PC-3 (cell line): ENCODE data around the gene CYB5R4. TPM values are rescaled to one million over a fixed set of nuclear protein-coding genes. Genes with fewer than 3 reads are reported as not detected.
"Not testable (repeated sequence)": the region's sequence is repeated elsewhere in the genome, so short reads cannot be mapped to it uniquely, and the experiment has no call there.

Experiments
- ATAC-seq: fragments of 200-7000 bp; cut with Tn5 transposase; 2 replicates; pipeline ENCODE4 v1.9.1; 2020; ENCODE audit warnings: mild to moderate bottlenecking, moderate library complexity
- BruUV-seq: library from RNA; stranded (reverse); fragments of 400-500 nt; replicated peaks from 2 replicates; lab custom pipeline; 2021; lab: Mats Ljungman, UMichigan
- CTCF ChIA-PET: fragments of 300-600 bp; sonication (Branson Sonifier 250); formaldehyde crosslinking; loops from one replicate; lab custom pipeline; 2022; ENCODE audit warnings: antibody characterized with exemption; lab: Charles Lee
- POLR2A ChIA-PET: fragments of 300-600 bp; sonication (Branson Sonifier 250); formaldehyde crosslinking; loops from one replicate; lab custom pipeline; 2022; ENCODE audit warnings: antibody characterized with exemption; ENCODE audit not compliant: unreplicated experiment; lab: Charles Lee
- DNase-seq: peaks from one replicate; pipeline ENCODE4 v3.0.0-alpha.2; 2015
- H2AFZ ChIP-seq: fragments of 300-600 bp; sonication (generic); 2 replicates; pipeline ENCODE4 v1.6.0; 2016; ENCODE audit warnings: antibody characterized with exemption, low read length
- H3F3A ChIP-seq: fragments of 300-600 bp; sonication (generic); one replicate; pipeline ENCODE4 v1.6.0; 2017; ENCODE audit warnings: antibody characterized with exemption, low read length, control low read depth, mild to moderate bottlenecking; ENCODE audit not compliant: unreplicated experiment
- H3K27ac ChIP-seq: fragments of 300-600 bp; sonication (generic); 2 replicates; pipeline ENCODE4 v1.5.1; 2016; ENCODE audit warnings: mild to moderate bottlenecking, low read length
- H3K27me3 ChIP-seq: fragments of 300-600 bp; sonication (generic); 2 replicates; pipeline ENCODE4 v1.6.1; 2016; ENCODE audit warnings: low read length, mixed read lengths
- H3K36me3 ChIP-seq: fragments of 300-600 bp; sonication (generic); 2 replicates; pipeline ENCODE4 v1.6.1; 2016; ENCODE audit warnings: low read depth, mixed run types, low read length, mixed read lengths
- H3K4me1 ChIP-seq: fragments of 300-600 bp; sonication (generic); 2 replicates; pipeline ENCODE4 v1.5.1; 2016; ENCODE audit warnings: low read length; ENCODE audit not compliant: insufficient read depth
- H3K4me2 ChIP-seq: fragments of 300-600 bp; sonication (generic); 2 replicates; pipeline ENCODE4 v1.6.0; 2016; ENCODE audit warnings: low read length
- H3K4me3 ChIP-seq: fragments of 300-600 bp; sonication (generic); 2 replicates; pipeline ENCODE4 v1.5.1; 2016; ENCODE audit warnings: mild to moderate bottlenecking, low read length, mixed read lengths
- H3K79me2 ChIP-seq: fragments of 300-600 bp; sonication (generic); 2 replicates; pipeline ENCODE4 v1.6.1; 2017; ENCODE audit warnings: low read length, mixed read lengths
- H3K9ac ChIP-seq: fragments of 300-600 bp; sonication (generic); 2 replicates; pipeline ENCODE4 v1.6.0; 2016; ENCODE audit warnings: mild to moderate bottlenecking, low read length
- H3K9me2 ChIP-seq: fragments of 300-600 bp; sonication (generic); replicated peaks from 2 replicates; pipeline ENCODE4 v1.6.1; 2016; ENCODE audit warnings: mixed run types, low read length, mixed read lengths
- H3K9me3 ChIP-seq: fragments of 300-600 bp; sonication (generic); 2 replicates; pipeline ENCODE4 v1.6.1; 2016; ENCODE audit warnings: low read length, mixed read lengths
- H4K20me1 ChIP-seq: fragments of 300-600 bp; sonication (generic); 2 replicates; pipeline ENCODE4 v1.6.1; 2016; ENCODE audit warnings: low read length, mixed read lengths
- CTCF ChIP-seq: fragments of 300-600 bp; sonication (generic); conservative IDR thresholded peaks from 2 replicates; pipeline ENCODE4 v1.5.1; 2017; ENCODE audit warnings: antibody characterized with exemption, low read depth, mild to moderate bottlenecking, low read length
- EZH2 ChIP-seq: fragments of 300-600 bp; sonication (generic); IDR thresholded peaks from one replicate; pipeline ENCODE4 v1.6.1; 2017; ENCODE audit warnings: antibody characterized with exemption, mild to moderate bottlenecking, low read length; ENCODE audit not compliant: unreplicated experiment
- EZH2phosphoT487 ChIP-seq: fragments of 300-600 bp; sonication (generic); IDR thresholded peaks from 2 replicates; pipeline ENCODE4 v1.6.1; 2018; ENCODE audit warnings: mild to moderate bottlenecking, antibody characterized with exemption, low read length, borderline replicate concordance
- intact Hi-C: fragments of 100-400 bp; cut with micrococcal nuclease; formaldehyde crosslinking; loops from 2 replicates; pipeline ENCODE4 v1.9.0; 2023
- total RNA-seq: library from RNA; depleted of rRNA; stranded (reverse); fragments of >200 nt; gene quantifications from 2 replicates; pipeline ENCODE4 v1.2.3, GENCODE V29; 2014

The CYB5R4 gene
- total RNA-seq, 1 experiment from 2014 or later: 5.6 TPM

GRCh38 chr6:83901624-83902023 is 42.1 kb downstream of the CYB5R4 start:
- H3K9me2 ChIP-seq: no peaks in the 10 kb centered on the region
- no peaks in the 10 kb centered on the region for H3K27me3 ChIP-seq
- TF ChIP-seq EZH2phosphoT487 (no peak), CTCF (no peak)
- no peak for DNase-seq
- CTCF ChIA-PET: no interaction called here
- H3K4me1 ChIP-seq: no peaks in the 10 kb centered on the region
- H3K4me2 ChIP-seq: no peak overlapping the region
- no peaks in the 10 kb centered on the region for H4K20me1 ChIP-seq
- H3K79me2 ChIP-seq: no peaks in the 10 kb centered on the region
- no peak overlapping the region for H3K27ac ChIP-seq
- no peaks in the 10 kb centered on the region for H3K36me3 ChIP-seq
- H3K4me3 ChIP-seq: no peak overlapping the region
- POLR2A ChIA-PET: no interaction called here
- BruUV-seq: no TSS peak
- no peak overlapping the region for H2AFZ ChIP-seq
- no peaks in the 10 kb centered on the region for H3K9me3 ChIP-seq
- no peaks in the 10 kb centered on the region for H3F3A ChIP-seq
- intact Hi-C loops: no loop called here
- ATAC-seq: no peak
- no peak overlapping the region for H3K9ac ChIP-seq

DNA sequence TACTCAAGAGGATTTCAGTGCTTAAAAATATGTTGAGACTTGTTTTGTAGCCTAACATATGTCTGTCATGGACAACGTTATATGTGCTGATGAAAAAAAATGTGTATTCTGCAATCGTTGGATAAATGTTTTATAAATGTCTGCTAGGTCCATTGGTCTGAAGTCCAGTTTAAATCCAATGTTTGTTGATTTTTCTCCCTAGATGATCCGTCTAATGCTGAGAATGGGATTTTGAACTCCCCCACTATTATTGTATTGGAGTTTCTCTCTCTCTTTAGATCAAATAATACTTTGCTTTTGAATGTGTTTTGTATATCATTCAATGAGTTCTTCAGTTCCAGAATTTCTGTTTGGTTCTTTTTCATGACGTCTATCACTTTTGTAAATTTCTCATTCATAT is 44.9 kb downstream of the CYB5R4 start:
- Histone ChIP-seq H3K4me1 (no peaks in the 10 kb centered on the region; the same call in 1 of the 2 replicates), H3K79me2 (no peaks in the 10 kb centered on the region), H3K27me3 (no peaks in the 10 kb centered on the region), H3K9ac (no peak overlapping the region), H3K4me2 (no peak overlapping the region), H3K27ac (no peak overlapping the region), H3K4me3 (no peak overlapping the region), H3K9me2 (no peaks in the 10 kb centered on the region), H3K9me3 (no peaks in the 10 kb centered on the region), H3F3A (no peaks in the 10 kb centered on the region), H3K36me3 (no peaks in the 10 kb centered on the region), H2AFZ (no peak overlapping the region), H4K20me1 (no peaks in the 10 kb centered on the region)
- CTCF ChIA-PET: no interaction called here
- POLR2A ChIA-PET: no interaction called here
- no peak for DNase-seq
- ATAC-seq: no peak
- no peak for TF ChIP-seq CTCF
- no peak for TF ChIP-seq EZH2phosphoT487
- TF ChIP-seq EZH2: no peak
- no TSS peak for BruUV-seq
- intact Hi-C loops: no loop called here

GRCh38 chr6:83905648-83906047 is 46.2 kb downstream of the CYB5R4 start:
- intact Hi-C loops: no loop called here
- no peak for DNase-seq
- no peak overlapping the region for H3K9ac ChIP-seq
- H3K4me2 ChIP-seq: no peak overlapping the region
- no peak overlapping the region for H3K27ac ChIP-seq
- no peaks in the 10 kb centered on the region for H3K9me3 ChIP-seq
- ATAC-seq: no peak
- no peaks in the 10 kb centered on the region for H3K9me2 ChIP-seq
- H3K36me3 ChIP-seq: no peaks in the 10 kb centered on the region
- no peak overlapping the region for H2AFZ ChIP-seq
- POLR2A ChIA-PET: no interaction called here
- TF ChIP-seq EZH2: no peak
- no peak for TF ChIP-seq EZH2phosphoT487
- TF ChIP-seq CTCF: no peak
- no peaks in the 10 kb centered on the region for H3F3A ChIP-seq
- no TSS peak for BruUV-seq
- no peaks in the 10 kb centered on the region for H3K79me2 ChIP-seq
- CTCF ChIA-PET: no interaction called here
- H3K4me3 ChIP-seq: no peak overlapping the region
- H3K27me3 ChIP-seq: no peaks in the 10 kb centered on the region
- H4K20me1 ChIP-seq: no peaks in the 10 kb centered on the region
- no peaks in the 10 kb centered on the region; the same call in 1 of the 2 replicates for H3K4me1 ChIP-seq

DNA sequence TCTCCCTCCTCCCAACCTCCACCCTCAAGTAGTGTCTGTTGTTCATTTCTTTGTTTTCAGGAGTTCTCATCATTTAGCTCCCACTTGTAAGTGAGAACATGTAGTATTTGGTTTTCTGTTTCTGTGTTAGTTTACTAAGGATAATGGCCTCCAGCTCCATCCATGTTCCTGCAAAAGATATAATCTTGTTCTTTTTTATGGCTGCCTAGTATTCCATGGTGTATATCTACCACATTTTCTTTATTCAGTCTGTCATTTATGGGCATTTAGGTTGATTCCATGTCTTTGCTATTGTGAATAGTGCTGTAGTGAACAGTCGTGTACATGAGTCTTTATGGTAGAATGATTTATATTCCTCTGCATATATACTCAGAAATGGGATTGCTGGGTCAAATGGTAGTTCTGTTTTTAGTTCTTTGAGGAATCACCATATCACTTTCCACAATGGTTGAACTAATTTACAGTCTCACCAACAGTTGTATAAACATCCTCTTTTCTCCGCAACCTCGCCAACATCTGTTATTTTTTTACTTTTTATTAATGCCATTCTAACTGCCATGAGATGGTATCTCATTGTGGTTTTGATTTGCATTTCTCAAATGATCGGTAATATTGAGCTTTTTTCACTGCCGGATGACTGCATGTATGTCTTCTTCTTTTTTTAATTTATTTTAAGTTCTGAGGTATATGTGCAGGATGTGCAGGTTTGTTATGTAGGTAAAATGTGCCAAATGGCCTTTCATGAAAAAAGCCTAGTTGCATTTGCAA is 48.3 kb downstream of the CYB5R4 start:
- H4K20me1 ChIP-seq, BruUV-seq, H3K9me2 ChIP-seq, H3K36me3 ChIP-seq, H3K4me3 ChIP-seq, H3K9me3 ChIP-seq, ATAC-seq, DNase-seq, CTCF ChIA-PET, H3K27ac ChIP-seq, H3K4me2 ChIP-seq, H3F3A ChIP-seq, H3K27me3 ChIP-seq, POLR2A ChIA-PET, H2AFZ ChIP-seq, H3K79me2 ChIP-seq, H3K4me1 ChIP-seq, intact Hi-C loops, H3K9ac ChIP-seq: not testable (repeated sequence)
